Measurements from ENCODE around the gene PLEKHM3. TPM values are rescaled to one million over a fixed set of nuclear protein-coding genes. Genes with fewer than 3 reads are reported as not detected.
A peak's percentile ranks its signal among the peaks of the same experiment; 100 is the strongest.

PLEKHM3 gene
- total and polyA plus RNA-seq, 2 donors (not counting 3 experiments of a cell fraction or from before 2014, with no cell fraction given), result 3.1 to 9.1 TPM

- Histone ChIP-seq H3K9me3 (replicated peaks; ENCODE audit: control insufficient read depth, insufficient read depth, low read length) (no peaks in the 10 kb centered on the region), H2AFZ (ENCODE audit: low read depth, low read length) (no peak overlapping the region), H3K36me3 (ENCODE audit: control insufficient read depth in 2 of 2, extremely low read depth in 1 of 2, insufficient read depth in 2 of 2, low read length in 2 of 2) (no peaks in the 10 kb centered on the region), H3K9me1 (replicated peaks; ENCODE audit: control insufficient read depth, extremely low read depth, insufficient read depth, low read length) (no peaks in the 10 kb centered on the region), H3K4me1 (ENCODE audit: control insufficient read depth, extremely low read depth, insufficient read depth, low read length) (no peaks in the 10 kb centered on the region), H3K79me2 (ENCODE audit: control insufficient read depth, insufficient read depth, low read length) (no peaks in the 10 kb centered on the region), H3K27ac (ENCODE audit: insufficient read depth, low read depth, low read length) (no peak overlapping the region), H3K9ac (replicated peaks; ENCODE audit: extremely low read depth, insufficient read depth, low read length) (no peak overlapping the region), H4K20me1 (replicated peaks; ENCODE audit: control insufficient read depth, extremely low read depth, insufficient read depth, low read length) (no peaks in the 10 kb centered on the region), H3K4me2 (ENCODE audit: insufficient read depth, low read length) (no peak overlapping the region), H3K4me3 (replicated peaks in 1 of 3; ENCODE audit: insufficient read depth in 1 of 3, low read depth in 1 of 3, low read length in 3 of 3) (no peak overlapping the region), H3K27me3 (ENCODE audit: control insufficient read depth in 2 of 2, insufficient read depth in 2 of 2, low read length in 2 of 2) (peaks cover 9 to 11% of the 10 kb centered on the region in 2 experiments)
- BruUV-seq (replicated peaks), result no TSS peak
- intact Hi-C loops (cut with micrococcal nuclease), result loop anchor here (1.0 to 10.0 kb wide), 3 partner anchors 265 to 559 kb away; partner anchors contain the start of gene FZD5
- peak; percentile 16 to 20 for TF ChIP-seq CTCF (IDR thresholded peaks at IDR 0.05; ENCODE audit: extremely low read depth in 1 of 2, insufficient read depth in 1 of 2, low read depth in 1 of 2, low read length in 2 of 2)
- TF ChIP-seq EZH2 (IDR thresholded peaks at IDR 0.05; ENCODE audit: borderline replicate concordance, low read depth, low read length, severe bottlenecking), result no peak
- POLR2A ChIA-PET, result interaction anchor here (0.6 kb wide), 1 partner anchor 268 kb away, joined by 10 read pairs; no protein-coding TSS in a partner anchor
- CTCF ChIA-PET, result interaction anchor here (0.6 to 2.2 kb wide), 10 partner anchors 8 to 407 kb away, joined by 3 to 26 read pairs (median 4); partner anchors contain the start of genes FZD5 and PLEKHM3
- DNase-seq (ENCODE audit: low read depth, low spot score), result peak; percentile 59
- FAIRE-seq, result no peak
- dilution Hi-C loops (cut with MboI; ENCODE audit: extremely low pct_ligation_motif_present, low sequenced_read_pairs), result no loop called here
Measured at GRCh38 chr2:208033701-208034502, 8.6 kb upstream of the PLEKHM3 start.

GRCh38 chr2:208031608-208032019 is 6.3 kb upstream of the PLEKHM3 start:
- Histone ChIP-seq H3K36me3 (ENCODE audit: control insufficient read depth in 2 of 2, extremely low read depth in 1 of 2, insufficient read depth in 2 of 2, low read length in 2 of 2) (no peaks in the 10 kb centered on the region), H3K4me2 (ENCODE audit: insufficient read depth, low read length) (no peak overlapping the region), H3K9me1 (replicated peaks; ENCODE audit: control insufficient read depth, extremely low read depth, insufficient read depth, low read length) (no peaks in the 10 kb centered on the region), H3K27ac (ENCODE audit: insufficient read depth, low read depth, low read length) (no peak overlapping the region), H4K20me1 (replicated peaks; ENCODE audit: control insufficient read depth, extremely low read depth, insufficient read depth, low read length) (no peaks in the 10 kb centered on the region), H3K4me3 (replicated peaks in 1 of 3; ENCODE audit: insufficient read depth in 1 of 3, low read depth in 1 of 3, low read length in 3 of 3) (no peak overlapping the region), H3K9me3 (replicated peaks; ENCODE audit: control insufficient read depth, insufficient read depth, low read length) (no peaks in the 10 kb centered on the region), H3K9ac (replicated peaks; ENCODE audit: extremely low read depth, insufficient read depth, low read length) (no peak overlapping the region), H3K27me3 (ENCODE audit: control insufficient read depth in 2 of 2, insufficient read depth in 2 of 2, low read length in 2 of 2) (peaks cover 9 to 11% of the 10 kb centered on the region in 2 experiments), H3K79me2 (ENCODE audit: control insufficient read depth, insufficient read depth, low read length) (no peaks in the 10 kb centered on the region), H3K4me1 (ENCODE audit: control insufficient read depth, extremely low read depth, insufficient read depth, low read length) (no peaks in the 10 kb centered on the region), H2AFZ (ENCODE audit: low read depth, low read length) (no peak overlapping the region)
- DNase-seq (ENCODE audit: low read depth, low spot score), result no peak
- BruUV-seq (replicated peaks), result no TSS peak
- TF ChIP-seq, protein P1, sequence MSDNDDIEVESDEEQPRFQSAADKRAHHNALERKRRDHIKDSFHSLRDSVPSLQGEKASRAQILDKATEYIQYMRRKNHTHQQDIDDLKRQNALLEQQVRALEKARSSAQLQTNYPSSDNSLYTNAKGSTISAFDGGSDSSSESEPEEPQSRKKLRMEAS (IDR thresholded peaks at IDR 0.05; ENCODE audit: insufficient read depth, insufficient read length), result no peak
- no peak for TF ChIP-seq POLR2AphosphoS5 (IDR thresholded peaks at IDR 0.05; ENCODE audit: insufficient read depth, low read depth, low read length)
- no peak for TF ChIP-seq GATA2 (IDR thresholded peaks at IDR 0.05; ENCODE audit: insufficient read depth, insufficient read length, low read depth, low read length)
- TF ChIP-seq CTCF (IDR thresholded peaks at IDR 0.05; ENCODE audit: extremely low read depth in 1 of 2, insufficient read depth in 1 of 2, low read depth in 1 of 2, low read length in 2 of 2), result no peak
- no peak for TF ChIP-seq POLR2A (IDR thresholded peaks at IDR 0.05; ENCODE audit: low read depth, low read length)
- TF ChIP-seq MYC (IDR thresholded peaks at IDR 0.05; ENCODE audit: low read depth, low read length), result no peak
- no peak for TF ChIP-seq JUN (IDR thresholded peaks at IDR 0.05; ENCODE audit: borderline replicate concordance, insufficient read depth, insufficient read length, low read depth)
- intact Hi-C loops (cut with micrococcal nuclease) (loop anchor here (10.0 kb wide), 1 partner anchor 557 kb away; no protein-coding TSS in a partner anchor), dilution Hi-C loops (cut with MboI; ENCODE audit: extremely low pct_ligation_motif_present, low sequenced_read_pairs) (no loop called here)
- POLR2A ChIA-PET, result interaction anchor here (0.6 kb wide), 1 partner anchor 347 kb away, joined by 3 read pairs; no protein-coding TSS in a partner anchor
- CTCF ChIA-PET, result interaction anchor here (0.7 to 3.8 kb wide), 2 partner anchors 10 to 286 kb away, joined by 3 to 13 read pairs; no protein-coding TSS in a partner anchor
- no peak for FAIRE-seq
